GM21737 (cell line): Measurements from ENCODE around the gene WHRN.
A peak's percentile ranks its signal among the peaks of the same experiment; 100 is the strongest.

Experiments
- ATAC-seq: cut with Tn5 transposase; IDR thresholded peaks from one replicate; pipeline ENCODE4 v1.9.1; 2021; ENCODE audit warnings: mild to moderate bottlenecking, moderate library complexity; ENCODE audit not compliant: unreplicated experiment

Gene WHRN

GRCh38 chr9:114425126-114425525 is 80.1 kb downstream of the WHRN start:
- ATAC-seq, result no peak

- ATAC-seq, result no peak
Observed at GRCh38 chr9:114424126-114424525, 81.1 kb downstream of the WHRN start.

- ATAC-seq, result no peak
Observed at GRCh38 chr9:114423181-114423580, 82.1 kb downstream of the WHRN start.

GRCh38 chr9:114421147-114421546 is 84.1 kb downstream of the WHRN start:
- ATAC-seq, result no peak

GRCh38 chr9:114419796-114420195 is 85.5 kb downstream of the WHRN start:
- ATAC-seq, result no peak

GRCh38 chr9:114418053-114418452 is 87.2 kb downstream of the WHRN start:
- ATAC-seq, result no peak

GRCh38 chr9:114417511-114417910 is 87.8 kb downstream of the WHRN start:
- no peak for ATAC-seq

- ATAC-seq, result no peak
Observed at GRCh38 chr9:114416906-114417305, 88.4 kb downstream of the WHRN start.

- ATAC-seq, result no peak
Observed at GRCh38 chr9:114416290-114416689, 89.0 kb downstream of the WHRN start.

- ATAC-seq, result no peak
Observed at GRCh38 chr9:114414346-114414745, 90.9 kb downstream of the WHRN start.

GRCh38 chr9:114413861-114414301 is 91.4 kb downstream of the WHRN start:
- no peak for ATAC-seq

GRCh38 chr9:114412048-114412683 is 93.1 kb downstream of the WHRN start:
- ATAC-seq, result no peak

- no peak for ATAC-seq
Observed at GRCh38 chr9:114411452-114411851, 93.8 kb downstream of the WHRN start.

- no peak for ATAC-seq
Observed at GRCh38 chr9:114410910-114411309, 94.4 kb downstream of the WHRN start.

GRCh38 chr9:114409842-114410241 is 95.4 kb downstream of the WHRN start:
- ATAC-seq, result no peak

- no peak for ATAC-seq
Observed at GRCh38 chr9:114409103-114409780, 96.0 kb downstream of the WHRN start.

- ATAC-seq, result no peak
Observed at GRCh38 chr9:114408645-114409044, 96.6 kb downstream of the WHRN start.

GRCh38 chr9:114407889-114408288 is 97.4 kb downstream of the WHRN start:
- ATAC-seq, result no peak

GRCh38 chr9:114406441-114406840 is 98.8 kb downstream of the WHRN start:
- no peak for ATAC-seq

GRCh38 chr9:114405294-114406034 is 99.8 kb downstream of the WHRN start:
- peak; percentile 80 for ATAC-seq

- no peak for ATAC-seq
Observed at GRCh38 chr9:114404531-114404930, 100.7 kb downstream of the WHRN start.

- no peak for ATAC-seq
Observed at GRCh38 chr9:114403153-114403756, 102.0 kb downstream of the WHRN start.
